ENCODE results near the gene ENAM.
A peak's percentile ranks its signal among the peaks of the same experiment; 100 is the strongest.

Gene ENAM

GRCh38 chr4:70651864-70652506, 23.4 kb downstream of the ENAM start:
- DNase-seq (ENCODE audit: low spot score): peak; percentile 33
- TF ChIP-seq, protein P1, sequence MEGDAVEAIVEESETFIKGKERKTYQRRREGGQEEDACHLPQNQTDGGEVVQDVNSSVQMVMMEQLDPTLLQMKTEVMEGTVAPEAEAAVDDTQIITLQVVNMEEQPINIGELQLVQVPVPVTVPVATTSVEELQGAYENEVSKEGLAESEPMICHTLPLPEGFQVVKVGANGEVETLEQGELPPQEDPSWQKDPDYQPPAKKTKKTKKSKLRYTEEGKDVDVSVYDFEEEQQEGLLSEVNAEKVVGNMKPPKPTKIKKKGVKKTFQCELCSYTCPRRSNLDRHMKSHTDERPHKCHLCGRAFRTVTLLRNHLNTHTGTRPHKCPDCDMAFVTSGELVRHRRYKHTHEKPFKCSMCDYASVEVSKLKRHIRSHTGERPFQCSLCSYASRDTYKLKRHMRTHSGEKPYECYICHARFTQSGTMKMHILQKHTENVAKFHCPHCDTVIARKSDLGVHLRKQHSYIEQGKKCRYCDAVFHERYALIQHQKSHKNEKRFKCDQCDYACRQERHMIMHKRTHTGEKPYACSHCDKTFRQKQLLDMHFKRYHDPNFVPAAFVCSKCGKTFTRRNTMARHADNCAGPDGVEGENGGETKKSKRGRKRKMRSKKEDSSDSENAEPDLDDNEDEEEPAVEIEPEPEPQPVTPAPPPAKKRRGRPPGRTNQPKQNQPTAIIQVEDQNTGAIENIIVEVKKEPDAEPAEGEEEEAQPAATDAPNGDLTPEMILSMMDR (IDR thresholded peaks at IDR 0.05; ENCODE audit: extremely low read depth, missing control alignments): no peak

- DNase-seq (ENCODE audit: low spot score): no peak
- TF ChIP-seq, protein P1 (IDR thresholded peaks at IDR 0.05; ENCODE audit: extremely low read depth, missing control alignments): no peak
Observed at GRCh38 chr4:70654605-70655011, 26.1 kb downstream of the ENAM start.

- TF ChIP-seq, protein P1 (IDR thresholded peaks at IDR 0.05; ENCODE audit: extremely low read depth, missing control alignments): no peak
- DNase-seq (ENCODE audit: low spot score): no peak
Observed at GRCh38 chr4:70657326-70657725, 28.8 kb downstream of the ENAM start.

DNA sequence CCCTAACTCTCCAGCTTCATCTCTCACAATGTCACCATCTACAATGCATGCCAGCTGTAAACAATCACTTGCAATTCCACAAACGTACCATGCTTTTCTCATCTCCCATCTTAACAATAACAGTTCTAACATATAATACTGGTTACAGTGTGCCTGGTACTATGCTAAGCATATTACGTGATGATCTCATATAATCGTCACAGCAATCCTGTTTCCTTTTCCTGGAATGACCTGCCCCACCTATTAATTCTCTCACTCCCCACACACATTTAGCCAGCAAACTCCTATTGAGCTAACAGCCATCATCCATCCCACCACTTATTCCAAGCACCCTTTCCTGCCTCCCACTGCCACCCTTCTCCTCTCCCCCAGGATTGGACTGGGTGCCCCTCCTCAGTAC, 29.9 kb downstream of the ENAM start:
- no peak for DNase-seq (ENCODE audit: low spot score)
- TF ChIP-seq, protein P1 (IDR thresholded peaks at IDR 0.05; ENCODE audit: extremely low read depth, missing control alignments): no peak

- DNase-seq (ENCODE audit: low spot score): no peak
- TF ChIP-seq, protein P1 (IDR thresholded peaks at IDR 0.05; ENCODE audit: extremely low read depth, missing control alignments): no peak
Observed at GRCh38 chr4:70660106-70660505, 31.6 kb downstream of the ENAM start.

- peak; percentile 18 for DNase-seq (ENCODE audit: low spot score)
Observed at GRCh38 chr4:70661309-70661922, 32.9 kb downstream of the ENAM start.

GRCh38 chr4:70666369-70666768, 37.8 kb downstream of the ENAM start, which contains the start of gene JCHAIN:
Gene JCHAIN, minus strand, starts transcription at chr4:70666508. Its CDS starts 18 bp downstream, at chr4:70666490.
- no peak for DNase-seq (ENCODE audit: low spot score)
- TF ChIP-seq, protein P1 (IDR thresholded peaks at IDR 0.05; ENCODE audit: extremely low read depth, missing control alignments): no peak

Measured in GM20000 (cell line).